ENCODE measurements around the gene FIGLA. TPM values are rescaled to one million over a fixed set of nuclear protein-coding genes. Genes with fewer than 3 reads are reported as not detected.
"Not testable (repeated sequence)": the region's sequence is repeated elsewhere in the genome, so short reads cannot be mapped to it uniquely, and the experiment has no call there.

FIGLA gene
- total RNA-seq, 1 donor from 2014 or later = not detected

DNA sequence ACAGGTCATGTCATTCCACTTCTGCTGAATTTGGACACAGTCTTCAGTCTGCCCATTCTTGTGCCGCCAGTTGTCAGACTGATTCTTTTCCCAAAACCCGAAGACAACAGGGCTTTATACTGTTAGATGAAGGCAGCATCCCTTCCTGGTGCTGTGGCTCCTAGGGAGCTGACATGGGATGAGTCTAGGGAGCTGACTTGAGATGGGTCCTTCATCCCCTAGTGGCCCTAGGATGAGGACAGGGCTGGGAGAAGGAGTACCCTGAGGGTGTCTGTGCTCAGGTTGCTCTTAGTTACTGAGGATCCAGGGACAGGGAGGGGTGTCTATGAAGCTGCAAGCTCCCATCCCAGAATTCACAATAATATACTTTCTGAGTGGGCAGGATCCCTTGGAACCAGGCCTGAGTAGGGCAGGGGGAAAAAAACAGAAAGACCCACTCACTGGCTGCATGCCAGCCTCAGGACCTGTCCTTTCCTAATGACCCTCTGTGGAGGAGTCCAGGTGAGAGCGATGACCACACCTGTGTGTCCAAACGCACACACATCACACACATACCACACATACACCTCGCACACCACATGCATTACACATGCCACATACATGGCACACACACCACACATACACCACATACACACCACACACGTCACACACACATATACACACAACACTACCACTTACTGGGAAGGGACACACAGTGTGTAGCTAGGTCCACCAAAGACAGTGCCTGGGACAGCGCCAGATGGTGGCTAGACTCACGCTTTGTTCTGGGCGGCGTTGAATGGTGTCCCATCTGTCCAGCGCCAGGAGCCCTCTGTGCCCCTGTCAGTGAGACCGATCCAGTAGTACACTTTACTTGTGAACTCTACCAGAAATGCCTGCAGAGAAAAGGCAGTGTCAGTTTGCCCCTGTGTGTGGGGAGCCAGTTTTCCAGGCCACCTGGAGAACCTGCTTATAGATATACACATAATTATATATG lies 18.8 kb upstream of the FIGLA start:
- no peak for DNase-seq (ENCODE audit: low read depth in 2 of 2)

DNA sequence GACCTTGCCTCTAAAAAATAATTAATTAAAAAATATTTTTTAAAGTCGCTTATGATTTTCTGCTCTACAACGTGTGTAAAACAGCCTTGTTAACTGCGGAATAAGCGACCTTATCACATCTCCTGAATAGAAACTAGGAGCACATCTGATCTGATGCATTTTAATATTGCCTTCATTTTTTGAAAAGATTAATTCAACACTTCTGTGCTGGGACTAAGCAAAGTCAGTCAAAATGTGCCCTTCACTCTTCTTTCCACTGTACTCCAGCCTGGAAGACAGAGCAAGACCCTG lies 17.3 kb upstream of the FIGLA start:
- no peak for DNase-seq (ENCODE audit: low read depth in 2 of 2)

DNA sequence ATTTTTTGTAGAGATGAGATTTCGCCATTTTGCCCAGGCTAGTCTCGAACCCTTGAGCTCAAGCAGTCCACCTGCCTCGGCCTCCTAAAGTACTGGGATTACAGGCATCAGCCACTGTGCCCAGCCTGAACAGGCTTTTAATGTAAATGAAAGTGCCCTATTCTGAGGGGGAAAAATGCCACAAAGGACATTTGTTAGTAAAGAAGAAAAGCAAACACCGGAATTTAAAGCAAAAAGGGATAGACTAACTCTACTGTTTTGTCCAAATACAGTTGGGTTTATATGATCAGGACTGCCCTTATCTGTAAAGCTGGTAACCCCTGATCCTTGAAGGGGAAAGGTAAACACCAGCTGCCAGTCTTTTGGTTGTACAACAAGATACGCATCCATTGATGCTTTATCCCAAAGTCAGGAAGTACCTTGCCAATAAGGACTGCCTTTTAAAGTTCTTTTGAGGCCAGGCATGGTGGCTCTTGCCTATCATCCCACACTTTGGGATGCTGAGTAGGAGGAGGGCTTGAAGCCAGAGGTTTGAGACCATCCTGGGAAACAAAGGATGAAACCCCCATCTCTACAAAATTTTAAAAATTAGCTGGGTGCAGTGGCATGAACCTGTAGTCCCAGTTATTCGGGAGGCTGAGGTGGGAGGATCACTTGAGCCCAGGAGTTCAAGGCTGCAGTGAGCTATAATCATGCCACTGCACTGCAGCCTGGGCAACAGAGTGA lies 16.8 kb upstream of the FIGLA start:
- DNase-seq (ENCODE audit: low read depth in 2 of 2) = no peak

DNA sequence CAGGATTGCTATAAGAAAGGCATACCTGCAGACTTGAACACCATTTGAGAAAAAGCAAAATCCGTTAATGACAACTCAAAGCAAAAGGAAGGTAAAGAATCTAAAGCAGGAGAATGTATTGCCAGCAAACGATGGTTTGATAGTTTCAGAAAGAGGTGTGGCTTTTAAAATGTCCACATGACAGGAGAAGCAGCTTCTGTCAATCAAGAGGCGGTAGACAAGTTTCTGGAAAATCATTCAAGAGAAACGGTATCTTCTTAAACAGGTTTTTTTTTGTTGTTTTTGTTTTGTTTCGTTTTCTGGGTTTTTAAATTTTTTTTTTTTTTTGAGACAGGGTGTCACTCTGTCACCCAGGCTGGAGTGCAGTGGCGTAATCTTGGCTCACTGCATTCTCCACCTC lies 16.2 kb upstream of the FIGLA start:
- no peak for DNase-seq (ENCODE audit: low read depth in 2 of 2)

DNA sequence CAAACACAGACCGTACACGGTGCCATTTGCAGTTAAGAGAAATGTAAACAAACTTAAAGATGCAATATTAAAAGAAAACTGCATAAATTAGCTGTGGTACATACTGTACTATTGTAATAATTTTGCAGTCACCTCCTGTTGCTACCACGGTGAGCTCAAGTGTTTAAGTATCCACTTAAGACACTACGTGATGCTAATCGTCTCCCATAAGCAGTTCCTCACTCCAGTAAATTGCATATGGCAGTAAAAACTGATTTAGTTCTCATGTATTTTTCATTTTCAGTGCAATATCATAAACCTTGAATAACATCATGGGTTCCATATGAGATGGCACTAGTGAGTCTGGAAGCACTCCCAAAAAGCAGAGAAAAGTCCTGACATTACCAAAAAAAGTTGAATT lies 15.6 kb upstream of the FIGLA start:
- no peak for DNase-seq (ENCODE audit: low read depth in 2 of 2)

DNA sequence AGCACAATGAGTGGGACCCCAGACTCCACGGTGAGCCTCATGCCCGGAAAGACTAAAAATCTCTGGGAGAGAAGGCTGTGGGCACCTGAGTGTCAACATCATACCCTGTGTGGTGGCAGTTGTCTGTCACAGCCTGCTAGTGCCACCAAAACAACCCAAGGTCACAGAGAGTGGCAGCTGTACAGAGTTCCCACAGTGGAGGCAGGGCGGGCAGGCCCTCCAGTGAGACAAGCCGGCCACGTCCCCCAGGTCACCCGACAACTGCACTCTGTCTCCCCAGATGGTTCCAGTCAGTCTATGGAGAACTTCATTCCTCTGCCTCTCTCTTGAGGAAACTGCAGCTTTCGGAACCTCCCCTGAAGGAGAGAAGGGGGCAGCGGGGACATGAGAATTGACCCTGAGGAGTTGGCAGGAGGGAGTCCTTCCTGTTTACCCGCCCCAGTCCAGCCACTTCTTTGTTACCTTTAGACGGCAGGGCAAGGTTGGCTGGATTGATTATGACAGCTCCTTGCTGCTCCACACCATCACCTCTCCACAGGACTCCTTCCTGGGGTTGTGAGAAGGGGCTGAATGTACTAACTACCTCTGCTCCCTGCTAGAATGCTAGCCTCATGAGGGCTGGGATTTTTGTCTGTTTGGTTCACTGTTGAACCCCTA lies 11.3 kb upstream of the FIGLA start:
- DNase-seq (ENCODE audit: low read depth in 2 of 2) = no peak

DNA sequence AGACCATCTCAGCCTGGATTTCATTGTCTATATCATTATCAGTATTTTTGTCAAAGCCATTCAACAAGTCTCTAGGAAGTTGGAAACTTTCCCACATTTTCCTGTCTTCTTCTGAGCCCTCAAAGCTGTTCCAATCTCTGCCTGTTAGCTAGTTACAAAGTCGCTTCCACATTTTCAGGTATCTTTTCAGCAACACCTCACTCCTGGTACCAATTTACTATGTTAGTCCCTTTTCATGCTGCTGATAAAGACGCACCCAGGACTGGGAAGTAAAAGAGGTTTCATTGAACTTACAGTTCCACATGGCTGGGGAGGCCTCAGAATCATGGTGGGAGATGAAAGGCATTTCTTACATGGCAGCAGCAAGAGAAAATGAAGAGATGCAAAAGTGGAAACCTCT lies 9.3 kb upstream of the FIGLA start:
- no peak for DNase-seq (ENCODE audit: low read depth in 2 of 2)

DNA sequence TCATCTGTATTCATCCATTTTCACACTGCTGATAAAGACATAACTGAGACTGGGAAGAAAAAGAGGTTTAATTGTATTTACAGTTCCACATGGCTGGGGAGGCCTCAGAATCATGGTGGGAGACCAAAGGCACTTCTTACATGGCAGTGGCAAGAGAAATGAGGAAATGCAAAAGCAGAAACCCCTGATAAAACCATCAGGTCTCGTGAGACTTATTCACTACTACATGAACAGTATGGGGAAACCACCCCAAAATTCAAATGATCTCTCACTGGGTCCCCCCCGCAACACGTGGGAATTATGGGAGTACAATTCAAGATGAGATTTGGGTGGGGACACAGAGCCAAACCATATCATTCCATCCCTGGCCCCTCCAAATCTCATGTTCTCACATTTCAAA lies 7.6 kb upstream of the FIGLA start:
- not testable (repeated sequence) for DNase-seq (ENCODE audit: low read depth in 2 of 2)

DNA sequence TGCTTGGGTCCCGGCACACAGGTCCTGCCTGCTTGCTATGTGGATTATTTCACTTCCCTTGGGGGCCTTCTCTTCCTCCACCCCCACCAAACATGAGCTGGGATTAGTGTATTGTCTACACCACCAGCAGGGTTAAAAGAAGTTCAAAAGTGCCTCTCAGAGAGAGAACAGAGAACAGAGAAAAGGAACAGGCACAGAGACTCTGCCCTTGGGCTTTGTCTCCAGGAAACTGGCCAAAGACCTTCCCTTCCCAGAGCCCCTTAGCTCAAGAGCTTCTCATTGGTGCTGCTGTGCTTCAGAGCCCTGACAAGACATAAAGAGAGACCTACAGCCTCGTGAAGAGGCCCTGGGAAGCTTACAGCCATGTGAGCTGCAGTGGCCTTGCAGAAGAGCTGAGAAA lies 7.1 kb upstream of the FIGLA start:
- no peak for DNase-seq (ENCODE audit: low read depth in 2 of 2)

DNA sequence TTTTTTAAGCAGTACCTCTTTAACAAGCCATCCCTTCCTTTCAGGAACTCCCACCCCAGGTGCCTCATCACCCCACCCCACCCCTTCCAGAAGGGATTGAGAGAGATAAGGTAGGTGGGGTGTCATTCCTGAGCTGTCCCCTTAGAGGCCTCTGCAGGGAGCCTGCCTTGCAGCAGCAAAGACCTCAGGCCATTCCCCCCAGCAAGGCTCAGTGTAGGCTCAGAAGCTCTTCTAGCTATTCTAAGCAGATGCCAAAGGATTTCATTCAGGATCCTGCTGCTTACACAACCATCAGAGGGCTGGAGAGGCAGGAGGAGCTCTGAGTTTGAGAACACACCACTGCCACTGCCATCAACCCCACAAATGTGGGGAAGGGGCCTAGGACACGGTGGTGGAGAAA lies 5.8 kb upstream of the FIGLA start:
- DNase-seq (ENCODE audit: low read depth in 2 of 2) = no peak

DNA sequence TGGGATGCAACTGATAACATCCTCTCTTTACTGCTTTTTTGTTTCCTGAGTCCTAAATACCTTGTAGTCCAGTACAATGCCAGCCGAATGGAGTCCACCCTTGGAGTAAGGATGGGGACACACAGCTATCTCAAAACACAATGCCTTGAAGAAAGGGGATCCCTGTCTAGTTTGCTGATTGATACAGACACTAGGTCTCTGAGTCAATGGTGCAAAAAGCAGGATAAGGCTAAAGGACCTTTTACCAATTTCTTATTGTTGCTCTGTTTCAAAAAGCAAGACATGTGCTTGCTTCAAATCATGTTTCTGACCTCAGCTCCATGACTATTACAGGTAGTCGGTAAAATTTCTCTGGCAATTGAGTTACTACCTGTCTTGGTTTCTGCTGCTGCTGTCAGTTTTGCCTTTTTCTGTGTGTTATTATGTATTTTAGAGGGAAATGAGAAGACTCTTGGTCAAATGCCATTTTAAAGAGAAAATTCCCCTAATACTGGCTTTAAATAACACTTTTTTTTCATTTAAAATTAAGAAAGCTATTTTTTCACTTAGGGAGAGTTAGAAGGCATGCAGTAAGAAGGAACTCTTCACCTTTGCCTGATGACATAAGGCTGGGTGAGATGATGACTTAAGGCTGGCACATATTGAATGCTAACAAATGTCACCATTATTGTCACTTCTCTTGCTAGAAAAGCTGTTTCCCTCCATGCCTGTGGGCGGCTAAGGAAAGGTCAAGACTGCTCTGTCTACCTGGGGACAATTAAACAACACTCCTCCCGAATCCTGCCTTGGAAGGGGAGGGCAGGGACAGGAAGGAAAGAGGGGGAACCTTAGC lies 4.9 kb upstream of the FIGLA start:
- no peak for DNase-seq (ENCODE audit: low read depth in 2 of 2)

DNA sequence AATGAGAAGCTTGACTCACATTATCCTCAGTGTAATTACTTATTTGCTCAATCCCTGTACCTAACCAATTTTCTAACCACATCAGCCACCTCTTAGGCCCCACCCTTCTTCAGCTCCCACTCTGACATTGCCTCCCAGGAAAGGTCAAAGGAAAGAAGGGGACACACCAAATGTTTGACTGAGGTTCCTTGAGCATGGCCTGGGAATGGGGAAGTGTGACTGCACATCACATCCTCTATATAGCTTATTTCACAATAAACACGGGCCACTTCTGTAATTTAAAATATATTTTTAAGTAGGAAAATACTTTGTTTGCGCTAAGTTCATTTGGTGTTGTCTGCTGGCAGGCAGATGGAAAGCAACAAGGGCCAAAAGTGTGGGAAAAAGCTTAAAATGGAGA lies 3.0 kb upstream of the FIGLA start:
- no peak for DNase-seq (ENCODE audit: low read depth in 2 of 2)

DNA sequence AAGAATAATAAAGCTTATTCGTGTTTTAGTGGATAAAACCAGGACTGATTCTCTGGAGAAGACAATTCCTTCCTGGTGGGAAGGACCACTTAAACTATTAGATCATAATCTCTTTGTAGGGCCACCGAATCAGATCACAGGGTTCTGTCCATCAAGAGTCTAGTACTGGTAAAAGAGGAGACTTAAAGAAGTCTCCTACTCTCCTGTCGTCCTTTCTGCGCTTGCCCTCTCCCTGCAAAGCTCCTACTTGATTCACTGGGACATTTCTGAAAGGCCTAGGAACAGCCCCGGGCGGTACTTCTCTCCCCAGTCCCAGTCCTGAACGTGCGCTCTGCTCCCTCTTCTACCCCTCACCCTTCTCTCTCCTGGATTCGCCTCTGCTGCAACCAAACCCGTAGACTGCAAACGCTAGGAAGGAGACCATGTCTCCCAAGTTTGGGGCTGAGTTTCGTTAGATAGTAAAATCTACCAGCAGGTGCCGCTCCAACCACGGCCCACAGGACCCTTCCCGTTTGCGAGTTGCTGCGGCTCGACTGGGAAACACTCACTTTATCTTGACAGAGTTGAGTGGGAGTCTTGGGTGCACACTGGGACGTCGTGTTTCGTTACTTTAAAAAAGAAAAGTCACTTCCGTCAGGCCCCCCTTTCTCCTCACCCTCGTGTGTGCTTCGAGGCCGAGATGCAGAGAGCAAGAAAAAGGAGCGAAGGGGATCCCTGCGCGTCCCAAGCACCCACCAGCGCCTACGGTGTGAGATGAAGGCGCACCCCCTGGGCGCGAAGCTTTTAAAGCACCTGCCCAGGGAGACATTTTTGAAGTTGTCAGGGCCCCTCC lies 923 bp downstream of the FIGLA start:
- peak; percentile 43 to 74 for DNase-seq (ENCODE audit: low read depth in 2 of 2)

DNA sequence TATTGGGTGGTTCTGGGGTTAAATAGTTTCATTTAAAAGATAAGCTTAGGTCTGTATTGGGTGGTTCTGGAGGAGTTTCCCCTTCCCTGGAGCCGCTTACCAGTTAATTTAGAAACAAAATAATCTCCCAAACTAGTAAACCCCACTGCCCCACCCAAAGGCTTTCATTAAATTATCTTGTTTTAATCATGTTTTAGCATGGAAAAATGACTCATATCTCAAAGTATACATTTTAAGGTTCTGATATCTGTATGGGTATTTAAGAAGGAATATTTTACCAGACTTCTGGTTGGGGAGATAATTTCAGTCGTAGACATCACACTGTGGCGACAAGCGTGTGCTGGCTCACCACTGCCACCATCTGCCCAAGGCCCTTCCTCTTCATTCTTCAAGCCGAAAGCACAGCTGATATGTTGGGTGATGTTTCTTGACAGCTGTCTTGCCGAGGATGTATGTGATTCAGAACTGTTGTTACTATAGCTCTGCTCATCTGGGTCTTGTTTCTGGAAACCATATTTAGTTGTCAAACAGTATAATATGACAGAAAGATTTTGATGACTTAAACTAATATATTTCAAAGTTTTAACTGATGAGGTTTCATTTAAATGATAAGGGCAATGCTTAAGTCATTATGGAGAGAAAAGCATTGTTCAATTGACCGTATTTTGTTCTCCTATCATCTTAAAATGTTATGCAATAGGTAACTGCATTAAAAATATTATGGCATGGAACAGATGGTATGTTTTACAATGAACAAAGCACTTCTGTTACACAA lies 5.1 kb downstream of the FIGLA start:
- DNase-seq (ENCODE audit: low read depth in 2 of 2) = peak; percentile 32 to 53

DNA sequence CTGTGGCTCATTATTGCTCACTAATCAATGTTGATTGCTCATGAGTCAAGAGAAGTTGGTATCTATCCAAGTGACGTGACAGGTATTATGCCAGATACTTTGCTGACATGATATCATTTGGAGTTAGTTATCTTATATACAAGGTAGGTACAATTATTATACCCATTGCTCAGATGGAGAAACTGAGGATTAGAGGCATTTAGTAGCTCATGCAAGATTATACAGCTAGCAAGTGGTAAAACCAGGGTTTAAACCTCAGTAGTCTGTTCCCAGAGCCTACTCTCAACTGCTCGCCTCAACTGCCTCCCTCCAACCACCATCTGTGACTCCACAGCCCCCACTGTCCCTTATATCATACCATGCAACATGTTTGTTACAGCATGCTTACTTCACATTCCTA lies 6.1 kb downstream of the FIGLA start:
- DNase-seq (ENCODE audit: low read depth in 2 of 2) = no peak

DNA sequence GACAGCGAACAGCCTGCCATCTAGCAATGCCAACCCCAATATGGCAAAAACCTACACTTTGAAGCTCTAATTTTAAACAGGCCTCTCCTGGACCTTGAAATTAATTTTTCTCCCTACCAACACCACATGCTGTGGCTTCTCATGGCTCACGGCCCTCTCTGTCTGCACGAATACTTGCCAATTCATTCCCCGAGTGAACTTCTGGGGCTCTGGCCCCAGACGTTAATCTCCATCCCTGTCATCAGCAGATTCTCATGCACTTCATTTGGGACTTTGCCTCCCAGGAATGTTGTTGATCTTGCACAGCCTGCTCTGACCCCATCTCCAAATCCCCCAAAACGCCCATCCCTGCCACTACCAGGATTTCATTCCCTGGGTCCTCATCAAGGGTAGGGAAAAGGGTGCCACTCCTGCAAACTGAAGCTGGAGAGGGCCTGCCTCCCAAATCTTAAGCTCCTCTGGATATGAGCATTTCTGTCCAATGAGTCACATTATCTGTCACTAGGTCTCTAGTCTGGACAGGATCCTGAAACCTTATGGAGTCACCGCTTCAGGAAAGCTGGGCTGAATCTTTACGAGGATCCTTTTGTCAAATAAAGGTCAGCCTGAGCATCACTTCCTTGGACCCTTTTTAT lies 10.4 kb downstream of the FIGLA start:
- no peak for DNase-seq (ENCODE audit: low read depth in 2 of 2)

DNA sequence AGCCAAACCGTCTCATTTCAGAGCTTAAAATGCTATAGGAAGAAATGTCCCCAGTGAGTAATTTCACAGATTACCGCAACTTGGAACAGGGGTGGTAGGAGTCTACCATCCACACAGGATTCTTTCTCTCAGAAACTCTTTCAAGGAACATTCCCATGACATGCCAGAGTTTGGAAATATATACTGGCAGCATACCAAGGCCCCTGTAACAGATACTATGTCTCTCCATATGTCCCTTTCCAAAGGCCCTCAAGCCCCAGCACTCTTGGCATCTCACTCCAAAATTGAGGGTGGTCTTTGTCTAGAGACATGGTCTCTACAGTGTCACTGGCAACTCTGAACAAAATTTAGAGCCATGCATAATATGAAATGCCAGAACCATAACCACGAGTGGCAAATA lies 11.0 kb downstream of the FIGLA start:
- no peak for DNase-seq (ENCODE audit: low read depth in 2 of 2)

DNA sequence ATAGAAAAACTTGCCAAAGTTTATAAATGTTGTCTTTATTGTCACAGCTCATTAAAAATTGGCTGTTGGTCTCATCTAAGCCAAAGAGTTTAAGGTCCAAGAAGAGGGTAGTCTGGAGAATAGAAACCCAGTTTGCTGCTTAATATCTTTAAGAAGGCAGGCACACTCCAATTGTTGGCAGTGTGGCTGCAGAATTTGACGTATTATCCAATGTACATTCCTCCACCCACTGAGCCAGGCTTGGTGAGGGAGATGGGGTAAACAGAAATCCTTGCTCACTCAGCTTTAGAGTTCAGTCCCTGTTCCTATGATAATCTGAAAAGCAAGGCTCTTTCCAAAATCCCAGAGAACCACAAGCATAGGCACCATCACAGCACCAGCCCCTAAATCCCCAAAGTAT lies 11.8 kb downstream of the FIGLA start:
- no peak for DNase-seq (ENCODE audit: low read depth in 2 of 2)

DNA sequence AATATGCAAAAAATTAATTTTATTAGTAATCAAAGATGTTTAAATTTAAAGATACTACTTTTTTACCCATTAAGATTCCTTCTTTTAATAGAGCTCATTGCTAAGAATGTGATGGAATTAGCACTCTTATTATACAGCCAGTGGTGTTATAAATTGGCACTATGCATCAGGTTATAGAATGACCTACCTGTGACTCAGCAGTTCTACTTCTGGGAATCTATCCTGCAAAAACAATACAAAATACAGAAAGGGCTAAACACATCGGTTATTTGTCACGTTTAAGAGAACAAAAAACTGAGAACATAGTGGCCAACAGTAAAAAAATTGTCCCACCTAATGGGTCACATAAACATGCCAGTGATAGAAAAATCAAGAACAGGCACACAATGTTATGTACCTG lies 13.0 kb downstream of the FIGLA start:
- DNase-seq (ENCODE audit: low read depth in 2 of 2) = peak; percentile 8 to 41
